ENCODE results near the gene RAB27A.

DNA sequence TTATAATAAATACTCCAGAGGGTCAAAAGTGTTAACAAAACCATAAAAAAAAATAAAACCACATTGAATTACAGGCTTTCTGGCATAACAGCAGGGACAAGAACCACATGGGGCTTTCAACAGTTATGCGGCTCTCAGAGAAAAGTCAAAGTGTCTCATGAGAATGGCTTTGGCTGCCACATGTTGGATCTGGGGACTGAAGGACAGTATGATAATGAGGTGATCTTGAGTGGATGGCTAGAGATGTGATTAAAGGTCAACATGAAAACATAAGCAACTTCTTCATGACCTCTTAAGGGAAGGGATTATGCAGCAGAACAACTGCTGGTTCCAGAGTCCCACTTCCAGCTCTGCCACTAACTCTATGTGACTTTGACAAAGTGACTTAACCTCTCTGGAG is 5.2 kb downstream of the RAB27A start:
- no peak for TF ChIP-seq REST (IDR thresholded peaks at IDR 0.05; ENCODE audit: insufficient read depth in 1 of 2, low read depth in 2 of 2, low read length in 2 of 2)
- TF ChIP-seq POLR2AphosphoS5 (IDR thresholded peaks at IDR 0.05; ENCODE audit: low read depth, low read length): no peak
- no peak for TF ChIP-seq TAF1 (IDR thresholded peaks at IDR 0.05; ENCODE audit: borderline replicate concordance, insufficient read depth, low read length)

Measured in PFSK-1 (cell line).